LoVo (cell line): ENCODE measurements around the gene CLPTM1L.
"Not testable (repeated sequence)": the region's sequence is repeated elsewhere in the genome, so short reads cannot be mapped to it uniquely, and the experiment has no call there.

Experiments used
- DNase-seq: peaks from one replicate; pipeline ENCODE4 v3.0.0-alpha.2; 2016; ENCODE audit warnings: low spot score

Gene CLPTM1L

GRCh38 chr5:1289559-1289958, 55.3 kb downstream of the CLPTM1L start:
- DNase-seq: not testable (repeated sequence)

- no peak for DNase-seq
Measured at GRCh38 chr5:1288439-1289335, 56.2 kb downstream of the CLPTM1L start.

DNA sequence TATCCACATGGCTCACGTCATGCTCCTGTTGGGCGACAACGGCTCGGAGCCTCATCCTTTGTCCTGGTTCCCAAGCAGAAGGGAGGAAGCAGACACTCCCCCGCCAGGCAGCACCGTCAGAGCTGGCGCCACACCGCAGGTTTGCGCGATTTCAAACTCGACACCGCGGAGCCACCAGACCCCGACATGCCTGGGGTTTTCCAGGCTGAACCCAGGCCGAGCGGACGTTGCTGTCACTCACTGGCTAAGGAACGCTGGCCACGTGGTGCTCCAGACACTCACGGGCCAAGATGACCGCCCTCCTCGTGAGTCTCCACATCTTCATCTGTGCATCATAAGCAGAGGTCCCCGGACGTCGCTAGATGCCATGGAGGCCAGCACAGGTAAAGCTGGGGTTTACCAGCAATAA, 59.0 kb downstream of the CLPTM1L start:
- no peak for DNase-seq

- DNase-seq: no peak
Measured at GRCh38 chr5:1285141-1285540, 59.8 kb downstream of the CLPTM1L start.

DNA sequence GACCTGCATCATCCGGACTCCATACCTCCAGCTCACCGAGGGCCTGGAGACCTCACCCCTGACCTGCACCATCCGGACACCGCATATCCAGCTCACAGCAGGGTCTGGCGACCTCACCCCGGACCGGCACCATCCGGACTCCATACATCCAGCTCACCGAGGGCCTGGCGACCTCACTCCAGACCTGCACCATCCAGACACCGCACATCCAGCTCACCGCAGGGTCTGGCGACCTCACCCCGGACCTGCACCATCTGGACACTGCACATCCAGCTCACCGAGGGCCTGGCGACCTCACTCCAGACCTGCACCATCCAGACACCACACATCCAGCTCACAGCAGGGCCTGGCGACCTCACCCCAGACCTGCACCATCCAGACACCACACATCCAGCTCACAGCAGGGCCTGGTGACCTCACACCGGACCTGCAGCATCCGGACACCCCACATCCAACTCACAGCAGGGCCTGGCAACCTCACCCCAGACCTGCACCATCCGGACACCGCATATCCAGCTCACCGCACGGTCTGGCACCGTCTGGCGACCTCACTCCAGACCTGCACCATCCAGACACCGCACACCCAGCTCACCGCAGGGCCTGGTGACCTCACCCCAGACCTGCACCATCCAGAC, 60.4 kb downstream of the CLPTM1L start:
- DNase-seq: not testable (repeated sequence)

DNA sequence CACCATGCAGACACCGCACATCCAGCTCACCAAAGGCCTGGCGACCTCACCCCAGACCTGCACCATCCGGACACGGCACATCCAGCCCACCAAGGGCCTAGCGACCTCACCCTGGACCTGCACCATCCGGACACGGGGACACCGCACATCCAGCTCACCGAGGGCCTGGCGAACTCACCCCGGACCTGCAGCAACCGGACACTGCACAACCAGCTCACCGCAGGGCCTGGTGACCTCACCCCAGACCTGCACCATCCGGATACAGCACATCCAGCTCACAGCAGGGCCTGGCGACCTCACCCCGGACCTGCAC, 61.2 kb downstream of the CLPTM1L start:
- not testable (repeated sequence) for DNase-seq

DNA sequence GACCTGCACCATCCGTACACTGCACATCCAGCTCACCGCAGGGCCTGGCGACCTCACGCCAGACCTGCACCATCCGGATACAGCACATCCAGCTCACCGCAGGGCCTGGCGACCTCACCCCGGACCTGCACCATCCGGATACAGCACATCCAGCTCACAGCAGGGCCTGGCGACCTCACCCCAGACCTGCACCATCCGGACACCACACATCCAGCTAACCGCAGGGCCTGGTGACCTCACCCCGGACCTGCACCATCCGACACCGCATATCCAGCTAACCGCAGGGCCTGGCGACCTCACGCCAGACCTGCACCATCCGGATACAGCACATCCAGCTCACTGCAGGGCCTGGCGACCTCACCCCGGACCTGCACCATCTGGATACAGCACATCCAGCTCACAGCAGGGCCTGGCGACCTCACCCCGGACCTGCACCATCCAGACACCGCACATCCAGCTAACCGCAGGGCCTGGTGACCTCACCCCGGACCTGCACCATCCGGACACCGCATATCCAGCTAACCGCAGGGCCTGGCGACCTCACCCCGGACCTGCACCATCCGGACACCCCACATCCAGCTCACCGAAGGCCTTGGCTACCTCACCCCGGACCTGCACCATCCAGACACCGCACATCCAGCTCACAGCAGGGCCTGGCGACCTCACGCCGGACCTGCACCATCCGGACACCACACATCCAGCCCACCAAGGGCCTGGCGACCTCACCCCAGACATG, 61.7 kb downstream of the CLPTM1L start:
- not testable (repeated sequence) for DNase-seq

- DNase-seq: no peak
Measured at GRCh38 chr5:1282131-1282992, 62.5 kb downstream of the CLPTM1L start.

GRCh38 chr5:1281038-1281882, 63.6 kb downstream of the CLPTM1L start:
- DNase-seq: no peak

GRCh38 chr5:1280177-1281037, 64.5 kb downstream of the CLPTM1L start:
- no peak for DNase-seq

DNA sequence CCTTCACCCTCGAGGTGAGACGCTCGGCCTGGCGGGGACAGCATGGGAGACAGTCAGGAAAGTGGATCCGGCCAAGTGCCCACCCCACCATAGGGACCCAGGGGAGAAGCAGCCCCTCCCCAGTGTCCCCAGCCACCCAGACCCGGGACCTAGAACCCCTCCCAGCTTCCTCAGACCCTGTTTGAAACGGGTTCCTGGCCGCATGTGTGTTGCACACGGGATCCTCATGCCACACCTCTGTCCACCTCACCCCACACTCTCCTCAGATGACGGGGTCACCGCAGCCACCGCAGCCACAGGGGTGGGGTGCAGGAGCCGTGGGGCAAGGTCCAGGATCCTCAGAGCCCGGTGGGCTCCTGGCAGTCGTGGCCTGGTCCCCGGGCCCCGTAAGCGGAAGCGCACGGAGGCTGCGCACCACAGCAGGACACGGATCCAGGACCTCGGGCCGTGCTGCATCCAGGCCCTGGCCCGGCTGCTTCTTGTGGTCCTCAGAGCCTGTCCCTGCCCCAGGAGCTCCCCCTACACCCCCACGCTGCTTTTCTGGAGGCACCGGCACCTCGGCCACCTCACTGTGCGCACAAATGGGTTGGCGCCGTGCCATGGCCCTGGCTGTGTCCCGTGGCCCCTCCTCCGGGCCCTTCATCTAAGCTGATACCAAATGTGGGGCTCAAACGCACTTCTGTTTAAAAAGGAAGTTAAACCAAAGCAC, 65.3 kb downstream of the CLPTM1L start:
- no peak for DNase-seq

GRCh38 chr5:1278656-1279442, 66.0 kb downstream of the CLPTM1L start:
- no peak for DNase-seq

DNA sequence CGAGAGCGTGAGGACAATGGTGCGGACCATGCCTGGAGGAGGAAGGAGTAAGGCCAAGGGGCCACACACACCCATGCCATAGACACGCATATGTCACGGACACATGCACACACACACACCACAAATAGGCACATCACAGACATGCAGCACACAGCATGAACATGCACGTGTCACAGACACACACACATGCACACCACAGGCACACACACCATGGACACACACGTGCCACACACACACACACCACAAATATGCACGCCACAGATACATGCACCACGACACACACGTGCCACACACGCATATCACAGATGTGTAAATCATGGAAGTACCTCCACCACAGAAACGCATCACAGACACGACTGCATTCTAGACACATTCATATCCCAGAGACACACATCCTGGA, 66.7 kb downstream of the CLPTM1L start:
- DNase-seq: no peak

- DNase-seq: no peak
Measured at GRCh38 chr5:1277781-1278180, 67.1 kb downstream of the CLPTM1L start.

DNA sequence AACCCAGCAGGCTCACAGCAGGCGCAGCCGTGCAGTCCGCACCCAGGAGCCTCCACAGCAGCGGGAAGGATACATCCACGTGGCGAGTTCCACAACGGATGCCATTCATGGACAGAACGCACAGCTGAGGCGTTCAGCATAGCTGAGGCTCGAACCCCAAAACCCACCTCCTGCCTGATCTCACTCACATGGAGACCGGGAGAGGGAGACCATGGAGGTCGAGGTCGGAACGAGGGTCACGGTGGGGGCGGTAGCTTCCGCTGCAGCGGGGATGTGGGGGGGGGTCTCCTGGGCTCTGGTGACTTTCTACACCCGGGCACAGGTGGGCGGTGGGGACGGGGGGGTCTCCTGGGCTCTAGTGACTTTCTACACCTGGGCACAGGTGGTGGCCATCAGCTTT, 67.6 kb downstream of the CLPTM1L start:
- DNase-seq: no peak

- no peak for DNase-seq
Measured at GRCh38 chr5:1276930-1277329, 68.0 kb downstream of the CLPTM1L start.

GRCh38 chr5:1275397-1276391, 69.2 kb downstream of the CLPTM1L start:
- not testable (repeated sequence) for DNase-seq
